ENCODE data around the gene ZNF503.

ZNF503 gene

GRCh38 chr10:75417522-75417927 lies 16.0 kb upstream of the ZNF503 start:
- no peak overlapping the region for H3K4me3 ChIP-seq (ENCODE audit: low read depth, low read length)
- TF ChIP-seq CTCF (IDR thresholded peaks at IDR 0.05; ENCODE audit: borderline replicate concordance, insufficient read depth, low read depth, low read length), result no peak

GRCh38 chr10:75414527-75414926 lies 13.0 kb upstream of the ZNF503 start:
- no peak for TF ChIP-seq CTCF (IDR thresholded peaks at IDR 0.05; ENCODE audit: borderline replicate concordance, insufficient read depth, low read depth, low read length)

GRCh38 chr10:75410132-75411005 lies 8.8 kb upstream of the ZNF503 start:
- TF ChIP-seq CTCF (IDR thresholded peaks at IDR 0.05; ENCODE audit: borderline replicate concordance, insufficient read depth, low read depth, low read length), result no peak
- H3K4me3 ChIP-seq (ENCODE audit: low read depth, low read length), result no peak overlapping the region

More at GRCh38 chr10:75414527-75414926, 13.0 kb upstream of the ZNF503 start:
- H3K4me3 ChIP-seq (ENCODE audit: low read depth, low read length), result no peak overlapping the region

DNA sequence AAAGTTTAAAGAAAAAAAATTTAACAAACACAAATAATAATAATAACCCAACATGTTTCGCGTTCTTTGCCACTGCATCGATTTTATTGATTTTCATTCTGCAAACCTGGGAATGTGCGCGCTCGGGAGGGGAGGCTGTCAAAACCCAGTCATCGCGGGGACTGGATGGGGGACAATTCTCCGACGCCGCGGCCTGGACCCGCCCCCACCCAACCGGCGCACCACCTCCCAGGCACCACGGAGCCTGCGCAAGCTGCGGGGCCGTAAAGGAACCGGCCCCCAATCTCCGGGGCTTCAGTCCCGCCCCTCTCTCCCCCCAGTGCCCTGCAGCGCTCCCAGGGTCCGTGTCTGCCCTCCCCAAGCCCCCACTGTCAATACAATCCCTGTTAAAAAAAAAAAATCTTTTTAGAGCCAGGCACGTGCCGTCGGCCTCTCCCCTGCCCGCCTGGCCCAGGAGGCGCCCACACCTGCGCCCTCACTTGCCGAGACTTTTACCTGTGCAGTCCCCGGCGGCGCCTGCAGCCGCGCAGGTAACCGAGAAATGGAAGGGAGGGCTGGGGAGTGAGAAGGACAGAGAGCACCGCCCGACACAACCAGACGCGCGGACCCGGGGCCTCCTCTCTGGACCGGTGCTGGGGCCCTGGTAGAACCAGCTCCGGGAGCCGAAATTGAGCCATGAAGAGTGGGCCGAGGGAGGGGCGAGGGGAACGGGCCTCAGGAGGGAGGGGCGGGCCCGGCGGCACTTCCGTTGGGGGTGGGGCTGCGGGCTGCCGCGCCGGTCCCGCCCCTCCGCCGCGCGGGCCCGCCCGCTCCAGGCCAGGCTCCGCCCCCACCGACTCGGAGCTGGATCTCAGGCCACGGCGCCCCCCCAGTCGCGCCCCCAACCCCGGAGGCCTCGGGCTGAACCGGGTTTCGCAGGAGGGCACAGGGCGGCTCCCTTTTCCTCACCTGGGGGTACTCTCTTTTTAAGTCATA lies 7.6 kb upstream of the ZNF503 start:
- no peak overlapping the region for H3K4me3 ChIP-seq (ENCODE audit: low read depth, low read length)
- TF ChIP-seq CTCF (IDR thresholded peaks at IDR 0.05; ENCODE audit: borderline replicate concordance, insufficient read depth, low read depth, low read length), result no peak

DNA sequence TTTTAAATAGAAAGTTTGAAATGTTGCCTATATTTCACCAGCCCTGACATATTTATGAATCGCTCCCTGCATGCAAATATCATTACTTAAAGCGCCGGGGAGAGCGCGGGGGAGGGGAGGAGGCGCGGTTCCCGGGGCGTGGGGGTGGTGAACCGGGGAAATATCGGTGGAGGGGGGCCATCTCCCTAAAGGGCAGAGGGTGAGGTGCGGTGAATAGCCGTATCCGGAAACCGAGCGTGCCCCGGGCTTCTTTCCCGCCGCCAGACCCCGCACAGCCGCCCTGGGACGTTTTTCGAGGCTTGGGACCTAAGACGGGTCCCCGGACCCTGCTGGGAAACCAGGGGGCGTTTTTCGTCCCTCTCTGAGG lies 6.9 kb upstream of the ZNF503 start:
- H3K4me3 ChIP-seq (ENCODE audit: low read depth, low read length), result no peak overlapping the region
- no peak for TF ChIP-seq CTCF (IDR thresholded peaks at IDR 0.05; ENCODE audit: borderline replicate concordance, insufficient read depth, low read depth, low read length)

GRCh38 chr10:75407713-75408508 lies 6.3 kb upstream of the ZNF503 start:
- no peak overlapping the region for H3K4me3 ChIP-seq (ENCODE audit: low read depth, low read length)

More at GRCh38 chr10:75407713-75408508, 6.3 kb upstream of the ZNF503 start:
- no peak for TF ChIP-seq CTCF (IDR thresholded peaks at IDR 0.05; ENCODE audit: borderline replicate concordance, insufficient read depth, low read depth, low read length)
